Liver (tissue), 9 donors: ENCODE measurements around the gene UBE2D2. TPM values are rescaled to one million over a fixed set of nuclear protein-coding genes. Genes with fewer than 3 reads are reported as not detected.

Experiments
- DNase-seq: peaks from one replicate; pipeline ENCODE4 v3.0.0-alpha.2; 2017; ENCODE audit warnings: low spot score
- H3K27ac ChIP-seq, 2 donors: one replicate each; pipeline ENCODE4 v1.7.0; 2013; ENCODE audit warnings: inconsistent platforms in 2 of 2, low read length in 2 of 2, control low read depth in 1 of 2, low read depth in 1 of 2, mild to moderate bottlenecking in 1 of 2
- H3K27me3 ChIP-seq, 4 donors: one replicate each; pipeline versions ENCODE4 v1.6.1 to v1.7.0; 2013; ENCODE audit warnings: low read length in 3 of 4, inconsistent platforms in 1 of 4, mild to moderate bottlenecking in 1 of 4, moderate library complexity in 1 of 4; ENCODE audit not compliant: control insufficient read depth in 4 of 4, insufficient read depth in 4 of 4
- H3K36me3 ChIP-seq, 4 donors: one replicate each; pipeline versions ENCODE4 v1.6.1 to v1.7.0; 2013; ENCODE audit warnings: low read length in 3 of 4, mild to moderate bottlenecking in 3 of 4, low read depth in 1 of 4, moderate library complexity in 1 of 4; ENCODE audit not compliant: control insufficient read depth in 4 of 4, insufficient read depth in 3 of 4
- H3K4me1 ChIP-seq, 4 donors: one replicate each; pipeline versions ENCODE4 v1.6.1 to v1.7.0; 2013; ENCODE audit warnings: low read length in 3 of 4, mild to moderate bottlenecking in 3 of 4, moderate library complexity in 1 of 4; ENCODE audit not compliant: control insufficient read depth in 4 of 4, insufficient read depth in 4 of 4
- H3K4me3 ChIP-seq, 3 donors: one replicate each; pipeline versions ENCODE4 v1.6.1 to v1.7.0; 2013; ENCODE audit warnings: low read length in 3 of 3, control low read depth in 1 of 3, low read depth in 1 of 3, mild to moderate bottlenecking in 1 of 3
- H3K9ac ChIP-seq, 2 donors: one replicate each; pipeline ENCODE4 v1.7.0; 2013; ENCODE audit warnings: low read length in 2 of 2, mild to moderate bottlenecking in 2 of 2, moderate library complexity in 2 of 2, control low read depth in 1 of 2, low read depth in 1 of 2
- H3K9me3 ChIP-seq, 4 donors: one replicate each; pipeline versions ENCODE4 v1.6.1 to v1.7.0; 2013; ENCODE audit warnings: low read length in 3 of 4; ENCODE audit not compliant: control insufficient read depth in 4 of 4
- CTCF ChIP-seq: fragments of 150-350 bp; IDR thresholded peaks from 2 replicates; pipeline ENCODE4 v1.5.1; 2017; ENCODE audit warnings: improper control_type of control experiment, low read depth, low read length; ENCODE audit not compliant: missing input control
- EGR1 ChIP-seq, 2 donors: IDR thresholded peaks; 2 replicates each; pipeline ENCODE4 v1.6.1; 2016 to 2018; ENCODE audit warnings: antibody characterized with exemption in 2 of 2, low read depth in 2 of 2
- FOXA1 ChIP-seq: IDR thresholded peaks from 2 replicates; pipeline ENCODE4 v1.6.1; 2016; ENCODE audit warnings: antibody characterized with exemption
- FOXA2 ChIP-seq: IDR thresholded peaks from 2 replicates; pipeline ENCODE4 v1.6.1; 2016; ENCODE audit warnings: antibody characterized with exemption
- GABPA ChIP-seq, 2 donors: IDR thresholded peaks in 1 of 2; conservative IDR thresholded peaks in 1 of 2; 2 replicates each; pipeline ENCODE4 v1.6.1; 2016; ENCODE audit warnings: antibody characterized with exemption in 2 of 2, mild to moderate bottlenecking in 1 of 2, moderate library complexity in 1 of 2
- HNF4A ChIP-seq, 2 donors: conservative IDR thresholded peaks; 2 replicates each; pipeline ENCODE4 v1.6.1; 2016; ENCODE audit warnings: antibody characterized with exemption in 2 of 2, mild to moderate bottlenecking in 2 of 2
- MAX ChIP-seq: IDR thresholded peaks from 2 replicates; pipeline ENCODE4 v1.6.1; 2016; ENCODE audit warnings: antibody characterized with exemption
- NR2F2 ChIP-seq: IDR thresholded peaks from 2 replicates; pipeline ENCODE4 v1.6.1; 2016; ENCODE audit warnings: antibody characterized with exemption
- RAD21 ChIP-seq, 2 donors: IDR thresholded peaks; 2 replicates each; pipeline ENCODE4 v1.6.1; 2016; ENCODE audit warnings: antibody characterized with exemption in 2 of 2, mild to moderate bottlenecking in 2 of 2
- RXRA ChIP-seq, 2 donors: IDR thresholded peaks; 2 replicates each; pipeline ENCODE4 v1.6.1; 2017 to 2018; ENCODE audit warnings: antibody characterized with exemption in 2 of 2, mild to moderate bottlenecking in 1 of 2
- SP1 ChIP-seq: IDR thresholded peaks from 2 replicates; pipeline ENCODE4 v1.6.1; 2018; ENCODE audit warnings: antibody characterized with exemption, mild to moderate bottlenecking
- TAF1 ChIP-seq: conservative IDR thresholded peaks from 2 replicates; pipeline ENCODE4 v1.6.1; 2016; ENCODE audit warnings: antibody characterized with exemption, mild to moderate bottlenecking
- YY1 ChIP-seq: IDR thresholded peaks from 2 replicates; pipeline ENCODE4 v1.6.1; 2016; ENCODE audit warnings: antibody characterized with exemption, mild to moderate bottlenecking
- WGBS: extraction: QIAGEN DNeasy Blood & Tissue Kit; methylation state at CpG from one replicate; pipeline ENCODE4 v1.1.7; 2013; 5-methylcytosine and 5-hydroxymethylcytosine counted together
- polyA plus RNA-seq, 2 donors: library from polyadenylated mRNA; stranded (reverse) in 1 of 2; unstranded in 1 of 2; fragments of 200-250 nt in 1 of 2; fragments of >200 nt in 1 of 2; fragmentation: Nextera tagmentation in 1 of 2; extraction: Ambion mirVana in 1 of 2; gene quantifications; one replicate each; pipeline versions ENCODE4 v1.2.1 to v1.2.3, GENCODE V29; 2013 to 2015
- total RNA-seq, 2 donors: library from RNA; depleted of rRNA; stranded (reverse); fragments of >200 nt; gene quantifications; one replicate each; pipeline ENCODE4 v1.2.3, GENCODE V29; 2014
- TF ChIP-seq, protein P1 (sequence below): IDR thresholded peaks from 2 replicates; pipeline ENCODE4 v1.6.1; 2016; ENCODE audit warnings: antibody characterized with exemption
- donor health status: healthy.
- donor health status: healthy.
- donor health status: healthy.
- donor health status: healthy.
- donor health status: healthy.

The UBE2D2 gene
- total and polyA plus RNA-seq, 4 donors = 17.0 to 53.6 (median 41.4) TPM

GRCh38 chr5:139636207-139636792 is 75.2 kb downstream of the UBE2D2 start:
- H3K9me3 ChIP-seq = no peaks in the 10 kb centered on the region
- 62% methylated on average over 2 of the region's 2 CpGs for WGBS
- H3K27ac ChIP-seq = peak overlapping the region; percentile 97 to 99
- peak overlapping the region in 1 of 2 donors; percentile 41 for H3K9ac ChIP-seq
- no peaks in the 10 kb centered on the region for H3K36me3 ChIP-seq
- peak; percentile 39 for DNase-seq
- no peaks in the 10 kb centered on the region for H3K27me3 ChIP-seq
- TF ChIP-seq TAF1 (no peak), MAX (peak; percentile 2)
- H3K4me3 ChIP-seq = no peak overlapping the region
- peaks cover 30 to 61% (median 49%) of the 10 kb centered on the region in 4 donors for H3K4me1 ChIP-seq

DNA sequence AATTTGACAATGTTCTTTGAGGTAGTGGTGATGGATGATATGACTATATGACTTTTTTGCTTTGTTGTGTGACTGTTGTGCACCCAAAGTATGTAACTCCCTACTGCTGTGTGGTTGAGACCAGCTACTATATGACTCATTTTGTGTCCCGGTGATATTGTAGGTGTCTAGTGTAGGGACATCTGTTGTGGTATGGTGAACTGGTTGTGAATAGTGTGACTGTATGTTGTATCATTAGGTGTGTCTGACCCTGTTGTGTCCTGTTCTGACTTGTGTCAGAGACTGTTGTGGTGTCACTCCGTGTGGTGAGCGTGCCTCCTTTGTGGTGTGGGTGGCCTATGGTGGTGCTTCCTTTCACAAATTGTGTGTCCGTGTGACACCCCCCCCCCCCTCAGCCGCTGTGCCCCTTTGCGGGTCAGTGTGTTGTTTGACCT is 75.9 kb downstream of the UBE2D2 start:
- Histone ChIP-seq H3K4me3 (peak overlapping the region in 2 of 3 donors; percentile 1 to 56), H3K27ac (peak overlapping the region; percentile 97 to 99), H3K27me3 (no peaks in the 10 kb centered on the region), H3K4me1 (peaks cover 30 to 65% (median 52%) of the 10 kb centered on the region in 4 donors), H3K9ac (peak overlapping the region; percentile 8 to 26), H3K36me3 (no peaks in the 10 kb centered on the region), H3K9me3 (no peaks in the 10 kb centered on the region)
- WGBS = 2% methylated on average over 6 of the region's 6 CpGs
- DNase-seq = no peak
- TF ChIP-seq MAX (no peak), NR2F2 (no peak), CTCF (no peak), RXRA (IDR thresholded peaks at IDR 0.05) (no peak), HNF4A (conservative IDR thresholded peaks at IDR 0.05) (no peak), TAF1 (no peak), YY1 (no peak)
- TF ChIP-seq, protein P1, sequence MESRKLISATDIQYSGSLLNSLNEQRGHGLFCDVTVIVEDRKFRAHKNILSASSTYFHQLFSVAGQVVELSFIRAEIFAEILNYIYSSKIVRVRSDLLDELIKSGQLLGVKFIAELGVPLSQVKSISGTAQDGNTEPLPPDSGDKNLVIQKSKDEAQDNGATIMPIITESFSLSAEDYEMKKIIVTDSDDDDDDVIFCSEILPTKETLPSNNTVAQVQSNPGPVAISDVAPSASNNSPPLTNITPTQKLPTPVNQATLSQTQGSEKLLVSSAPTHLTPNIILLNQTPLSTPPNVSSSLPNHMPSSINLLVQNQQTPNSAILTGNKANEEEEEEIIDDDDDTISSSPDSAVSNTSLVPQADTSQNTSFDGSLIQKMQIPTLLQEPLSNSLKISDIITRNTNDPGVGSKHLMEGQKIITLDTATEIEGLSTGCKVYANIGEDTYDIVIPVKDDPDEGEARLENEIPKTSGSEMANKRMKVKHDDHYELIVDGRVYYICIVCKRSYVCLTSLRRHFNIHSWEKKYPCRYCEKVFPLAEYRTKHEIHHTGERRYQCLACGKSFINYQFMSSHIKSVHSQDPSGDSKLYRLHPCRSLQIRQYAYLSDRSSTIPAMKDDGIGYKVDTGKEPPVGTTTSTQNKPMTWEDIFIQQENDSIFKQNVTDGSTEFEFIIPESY = no peak

DNA sequence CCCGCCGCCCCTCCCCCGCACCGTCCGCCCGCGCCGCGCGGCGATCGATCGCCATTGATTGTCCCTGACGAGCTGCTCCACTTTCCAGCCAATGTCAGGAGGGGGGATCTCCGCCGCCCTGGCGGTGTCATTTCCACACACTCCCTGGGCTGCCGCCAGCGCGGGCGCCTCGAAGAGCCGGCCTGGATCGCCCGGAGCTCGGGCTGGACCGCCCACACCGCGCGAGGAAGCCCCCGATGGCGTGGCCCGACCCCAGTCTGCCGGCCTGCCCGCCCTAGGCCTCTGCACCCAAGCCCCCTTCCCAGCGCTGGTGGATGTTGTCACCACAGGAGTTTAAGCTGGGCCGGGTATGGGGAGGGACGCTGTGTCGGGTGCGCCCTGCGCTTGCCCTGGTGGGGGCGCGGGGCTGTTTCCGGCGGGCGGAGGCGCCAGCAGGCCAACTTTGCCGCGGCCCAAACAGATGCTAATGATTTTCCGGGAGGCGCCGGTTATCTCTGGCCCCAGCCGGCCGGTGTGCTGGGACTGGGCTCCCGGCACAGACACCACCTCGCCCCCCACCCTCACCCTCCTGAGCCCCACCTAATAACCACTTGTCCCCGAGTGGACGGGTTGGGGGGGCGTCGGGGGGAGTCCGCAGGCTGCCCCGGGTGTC is 76.4 kb downstream of the UBE2D2 start:
- Histone ChIP-seq H3K4me1 (peaks cover 31 to 69% (median 56%) of the 10 kb centered on the region in 4 donors), H3K36me3 (no peaks in the 10 kb centered on the region), H3K9ac (peak overlapping the region; percentile 34 to 65), H3K9me3 (no peaks in the 10 kb centered on the region), H3K27ac (peak overlapping the region; percentile 97 to 99), H3K4me3 (peak overlapping the region; percentile 12 to 56 (median 26)), H3K27me3 (no peaks in the 10 kb centered on the region)
- 1% methylated on average over 62 of the region's 62 CpGs for WGBS
- DNase-seq = peak; percentile 87
- TF ChIP-seq EGR1 (IDR thresholded peaks at IDR 0.05; ENCODE audit: low read depth in 2 of 2) (peak in 1 of 2 donors; percentile 29), CTCF (peak; percentile 20), GABPA (IDR thresholded peaks at IDR 0.05 in 1 of 2, conservative IDR thresholded peaks at IDR 0.05 in 1 of 2) (peak in 1 of 2 donors; percentile 48), HNF4A (conservative IDR thresholded peaks at IDR 0.05) (peak in 1 of 2 donors; percentile 55), FOXA2 (no peak), RAD21 (IDR thresholded peaks at IDR 0.05) (peak; percentile 30 to 53), FOXA1 (no peak), RXRA (IDR thresholded peaks at IDR 0.05) (peak in 1 of 2 donors; percentile 34), SP1 (peak; percentile 61)
- TF ChIP-seq, protein P1 = no peak
